Activated CD4-positive, CD25-positive, alpha-beta regulatory T cell (primary cell): ENCODE measurements around the gene BMERB1.
"Not testable (repeated sequence)": the region's sequence is repeated elsewhere in the genome, so short reads cannot be mapped to it uniquely, and the experiment has no call there.

Experiments
- DNase-seq, 4 experiments: peaks; one replicate each; lab custom pipeline; 2025; lab: John Stamatoyannopoulos, UW

Gene BMERB1

DNA sequence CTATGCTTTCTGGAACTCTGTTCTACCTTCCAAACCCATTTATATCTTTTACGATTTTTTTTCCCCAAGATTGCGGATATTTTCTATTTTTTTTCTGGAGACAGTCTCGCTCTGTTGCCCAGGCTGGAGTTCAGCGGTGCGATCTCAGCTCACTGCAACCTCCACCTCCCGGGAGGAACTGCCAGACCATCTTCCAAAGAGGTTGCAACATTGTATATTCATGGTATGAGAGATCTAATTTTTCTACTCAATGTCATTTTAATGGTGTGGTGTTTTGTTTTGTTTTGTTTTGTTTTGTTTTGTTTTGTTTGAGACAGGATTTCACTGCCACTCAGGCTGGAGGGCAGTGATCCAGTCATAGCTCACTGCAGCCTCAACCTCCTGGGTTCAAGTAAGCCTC lies 8.5 kb upstream of the BMERB1 start:
- DNase-seq, result no peak

DNA sequence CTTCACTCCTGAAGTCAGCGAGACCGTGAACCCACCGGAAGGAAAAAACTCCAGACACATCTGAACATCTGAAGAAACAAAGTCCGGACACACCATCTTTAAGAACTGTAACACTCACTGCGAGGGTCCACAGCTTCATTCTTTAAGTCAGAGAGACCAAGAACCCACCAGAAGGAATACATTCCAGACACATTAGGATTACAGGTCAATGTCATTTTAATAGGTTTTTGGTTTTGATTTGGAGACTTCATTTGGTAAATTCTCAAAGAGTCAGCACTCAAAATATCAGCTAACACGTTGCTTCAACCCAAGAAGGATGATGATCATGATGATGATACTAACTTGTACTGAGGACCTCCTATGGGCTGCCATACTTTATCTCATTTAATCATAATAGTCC lies 7.6 kb upstream of the BMERB1 start:
- no peak for DNase-seq

DNA sequence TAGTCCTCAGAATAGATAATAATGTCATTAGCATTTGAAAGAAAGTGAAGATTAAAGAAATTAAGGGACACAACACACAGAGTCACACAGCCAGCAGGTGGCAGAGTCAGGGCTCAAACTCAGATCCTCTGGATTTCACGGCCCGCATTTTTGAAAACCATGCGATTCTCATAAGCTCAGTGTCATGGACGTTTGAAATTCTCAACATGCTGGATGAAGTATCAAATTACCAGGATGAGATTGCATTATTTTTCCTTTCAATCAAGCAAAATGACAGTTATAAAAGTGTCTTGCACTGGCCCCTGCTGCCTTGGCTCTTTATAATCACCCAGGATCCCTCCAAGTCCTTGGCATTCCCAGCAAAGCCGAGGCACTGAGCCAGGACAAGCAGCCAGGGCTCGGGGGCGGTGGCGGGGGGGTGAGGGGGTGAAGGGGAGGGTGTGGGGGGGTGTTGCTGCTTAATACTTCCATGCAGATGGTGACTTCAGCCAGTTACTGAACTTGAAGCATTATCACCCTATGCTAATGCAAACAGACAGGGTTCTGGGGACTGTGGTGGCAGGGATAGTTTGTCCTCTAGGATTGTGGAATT lies 6.6 kb upstream of the BMERB1 start:
- DNase-seq, result peak; percentile 9 to 32 (median 14)

DNA sequence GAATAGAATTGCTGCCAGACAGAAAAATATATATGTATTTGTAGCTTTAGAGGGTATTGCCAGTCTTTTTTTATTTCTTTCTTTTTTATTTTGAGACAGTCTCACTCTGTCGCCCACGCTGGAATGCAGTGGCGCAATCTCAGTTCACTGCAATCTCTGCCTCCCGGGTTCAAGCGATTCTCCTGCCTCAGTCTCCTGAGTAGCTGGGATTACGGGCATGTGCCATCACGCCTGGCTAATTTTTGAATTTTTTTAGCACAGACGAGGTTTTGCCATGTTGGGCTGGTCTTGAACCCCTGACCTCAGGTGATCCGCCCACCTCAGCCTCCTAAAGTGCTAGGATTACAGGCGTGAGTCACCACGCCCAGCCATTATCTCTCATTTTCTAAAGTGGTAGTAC lies 3.5 kb upstream of the BMERB1 start:
- DNase-seq, result not testable (repeated sequence)

DNA sequence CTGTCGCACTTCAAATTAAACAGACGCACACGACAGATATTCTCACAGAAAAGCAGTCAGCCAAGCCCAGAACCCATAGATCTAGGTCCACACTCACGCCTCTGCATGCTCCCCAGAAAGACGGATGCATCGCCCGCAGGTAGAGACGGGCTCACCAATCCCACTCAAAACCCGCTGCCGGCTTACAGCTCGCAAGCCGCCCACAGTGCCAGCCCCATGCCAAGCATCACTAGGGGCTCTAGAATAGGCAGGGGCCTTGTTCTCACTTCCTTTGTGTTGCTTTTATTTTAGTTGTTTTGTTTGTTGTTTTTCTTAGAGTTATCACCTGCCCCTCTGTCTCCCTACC lies 336 bp upstream of the BMERB1 start:
- peak in 1 of 4 experiments; percentile 8 for DNase-seq

DNA sequence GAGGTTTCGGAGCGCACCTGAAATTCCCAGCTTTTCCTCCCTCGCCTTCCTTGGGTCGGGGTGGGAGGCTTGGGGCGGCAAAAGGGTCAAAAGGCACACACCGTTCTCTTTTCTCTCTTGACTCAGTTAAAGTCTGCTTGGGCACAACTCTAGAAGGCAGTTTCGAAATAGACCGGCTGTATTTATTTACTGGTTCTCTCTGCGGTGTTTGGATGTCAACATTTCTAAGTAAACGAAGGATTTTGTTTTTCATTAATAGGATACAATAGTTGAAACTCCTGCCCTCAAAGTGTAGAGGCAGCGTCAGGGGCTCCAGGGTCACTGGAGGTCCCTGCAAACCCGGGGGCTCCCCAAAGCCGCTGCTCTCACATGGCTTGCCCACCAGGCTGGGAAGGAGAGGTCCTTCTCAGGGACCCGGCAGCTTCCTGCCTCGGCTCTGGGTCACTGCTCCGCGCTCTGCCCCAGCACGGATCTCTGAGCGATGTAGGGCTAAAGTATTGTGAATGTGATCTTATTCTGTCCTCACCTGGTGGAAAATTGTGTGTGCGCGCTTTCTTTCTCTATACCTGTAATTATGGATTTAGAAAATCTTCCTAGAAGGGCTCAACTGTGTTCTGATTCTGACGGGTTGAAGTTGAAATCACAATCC lies 952 bp downstream of the BMERB1 start:
- no peak for DNase-seq

DNA sequence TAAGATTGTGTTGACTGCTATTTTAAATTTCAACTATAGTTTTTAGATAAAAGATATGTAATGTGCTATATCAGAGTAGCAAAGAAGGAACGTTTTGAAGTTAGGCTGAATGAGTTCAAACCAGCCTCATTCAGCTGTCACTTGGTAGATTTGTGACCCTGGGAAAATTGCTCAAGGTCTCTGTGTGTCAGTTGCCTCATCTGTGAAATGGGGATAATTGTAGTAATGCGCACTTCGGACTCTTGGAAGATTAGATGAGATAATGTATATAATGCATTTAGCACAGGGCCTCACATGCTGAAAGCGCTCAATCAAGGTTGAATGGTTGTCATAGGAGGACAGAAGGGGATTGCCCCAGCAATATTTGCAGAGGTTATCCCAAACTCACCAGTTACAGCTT lies 4.7 kb downstream of the BMERB1 start:
- DNase-seq, result no peak

DNA sequence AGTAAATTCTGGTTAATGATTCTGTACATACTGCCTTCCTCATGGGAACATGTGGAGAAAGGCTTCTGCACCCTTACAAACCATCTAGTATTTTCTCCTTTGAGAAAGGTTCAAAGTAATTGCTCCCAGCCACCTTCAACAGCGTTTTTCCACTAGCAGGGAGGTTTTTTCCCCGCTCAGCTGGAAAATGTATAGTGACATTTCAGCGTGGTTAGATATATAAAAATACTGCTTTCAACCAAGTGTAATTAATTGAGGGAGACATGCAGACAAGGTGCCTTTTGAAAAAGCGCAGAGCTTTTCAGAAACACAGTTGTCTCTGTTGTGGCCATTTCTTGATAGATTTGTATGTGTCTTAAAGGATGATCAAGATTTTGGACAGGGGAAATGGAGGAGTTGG lies 5.1 kb downstream of the BMERB1 start:
- DNase-seq, result no peak

DNA sequence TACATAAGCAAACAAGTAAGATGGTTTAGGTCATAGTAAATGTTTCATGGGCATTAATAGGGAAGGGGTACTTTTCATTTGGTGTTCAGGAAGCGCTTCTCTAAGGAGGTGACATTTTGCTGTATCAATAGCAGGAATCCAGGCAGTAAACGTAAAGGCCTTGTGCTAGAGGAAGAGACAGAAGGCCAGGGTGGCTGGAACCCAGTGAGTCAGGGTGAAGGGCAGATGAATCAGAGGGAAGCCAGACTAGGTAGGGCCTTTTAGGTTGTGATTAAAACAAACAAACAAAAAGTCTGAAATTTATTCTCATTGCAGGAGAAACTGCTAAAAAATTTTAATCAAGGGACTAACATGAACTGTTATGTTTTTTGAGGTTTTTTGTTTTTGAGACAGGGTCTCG lies 6.5 kb downstream of the BMERB1 start:
- no peak for DNase-seq

DNA sequence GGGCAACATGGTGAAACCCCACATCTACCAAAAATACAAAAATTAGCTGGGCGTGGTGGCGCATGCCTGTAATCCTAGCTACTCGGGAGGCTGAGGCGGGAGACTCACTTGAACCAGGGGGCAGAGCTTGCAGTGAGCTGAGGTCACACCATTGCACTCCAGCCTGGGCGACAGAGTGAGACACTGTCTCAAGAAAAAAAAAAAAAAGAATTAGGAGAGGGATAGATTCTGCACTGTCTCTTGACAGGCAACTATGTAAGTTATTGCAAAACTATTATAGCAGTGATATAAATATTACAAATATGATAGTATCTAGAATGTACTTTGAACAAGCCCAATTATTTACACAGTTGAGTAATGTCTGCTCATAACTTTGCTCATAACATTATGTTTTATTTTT lies 7.8 kb downstream of the BMERB1 start:
- DNase-seq, result not testable (repeated sequence)

DNA sequence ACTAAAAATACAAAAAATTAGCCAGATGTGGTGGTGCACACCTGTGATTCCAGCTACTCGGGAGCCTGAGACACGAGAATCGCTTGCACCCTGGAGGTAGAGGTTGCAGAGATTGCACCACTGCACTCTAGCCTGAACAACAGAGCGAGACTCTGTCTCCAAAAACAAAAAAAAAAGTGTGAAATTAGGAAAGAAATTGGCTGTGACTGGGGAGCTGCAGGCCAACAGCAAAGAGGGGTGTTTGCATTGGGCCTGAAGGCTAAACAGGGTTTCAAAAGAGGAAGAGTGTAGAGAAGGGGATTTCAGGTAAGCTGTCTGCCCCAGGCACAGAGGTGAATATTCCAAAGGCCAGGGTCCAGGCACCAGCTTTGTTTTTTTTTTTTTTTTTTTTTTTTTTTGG lies 9.4 kb downstream of the BMERB1 start:
- no peak for DNase-seq

DNA sequence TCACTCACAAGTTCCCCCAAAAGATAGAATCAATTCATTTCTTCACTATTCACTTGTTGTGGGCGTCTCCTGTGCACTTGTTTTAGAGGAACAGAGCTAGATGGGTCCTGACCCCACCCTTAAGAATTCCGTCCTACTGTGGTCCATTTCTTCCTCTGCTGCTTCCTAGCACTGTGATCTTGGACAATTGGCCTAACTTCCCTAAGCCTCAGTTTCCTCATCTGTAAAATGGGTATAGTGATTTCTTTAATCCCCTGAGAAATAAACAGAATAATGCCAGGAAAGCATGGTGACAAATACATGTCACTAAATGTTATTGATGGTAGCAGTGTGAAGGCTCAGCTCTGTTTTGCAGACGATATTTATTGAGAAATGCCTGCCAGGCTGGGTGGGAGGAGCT lies 9.9 kb downstream of the BMERB1 start:
- DNase-seq, result no peak

DNA sequence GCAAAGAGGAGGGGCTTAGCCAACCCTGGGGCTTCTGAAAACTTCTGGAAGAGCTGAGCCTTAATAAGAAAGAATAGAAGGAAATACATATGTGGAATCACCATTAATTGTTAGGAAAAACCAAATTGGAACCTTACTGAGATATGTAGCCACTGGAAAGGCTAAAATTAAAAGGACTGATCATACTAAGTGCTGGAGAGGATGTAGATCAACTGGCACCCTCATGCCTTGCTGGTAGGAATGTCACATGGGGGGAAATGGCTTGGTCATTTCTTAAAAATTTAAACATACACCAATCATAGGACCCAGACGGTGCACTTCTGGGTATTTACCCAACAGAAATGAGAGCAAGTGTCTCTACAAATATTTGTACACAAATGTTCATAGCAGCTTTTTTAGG lies 11.1 kb downstream of the BMERB1 start:
- DNase-seq, result no peak

DNA sequence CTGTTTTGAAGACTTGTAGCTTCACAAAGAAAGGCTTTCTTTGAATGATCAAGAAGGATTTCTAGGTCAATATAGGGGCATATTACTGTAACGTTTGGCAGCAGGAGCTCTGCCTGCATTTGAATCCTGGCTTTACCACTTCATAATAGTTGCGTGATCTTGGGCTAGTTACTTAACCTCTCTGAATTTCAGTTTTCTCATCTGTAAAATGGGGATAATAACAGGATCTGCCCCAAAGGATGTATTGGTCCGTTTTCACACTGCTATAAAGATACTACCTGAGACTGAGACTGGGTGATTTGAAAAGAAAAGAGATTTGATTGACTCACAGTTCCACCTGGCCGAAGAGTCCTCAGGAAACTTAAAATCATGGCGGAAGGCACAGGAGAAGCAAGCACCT lies 12.5 kb downstream of the BMERB1 start:
- no peak for DNase-seq

DNA sequence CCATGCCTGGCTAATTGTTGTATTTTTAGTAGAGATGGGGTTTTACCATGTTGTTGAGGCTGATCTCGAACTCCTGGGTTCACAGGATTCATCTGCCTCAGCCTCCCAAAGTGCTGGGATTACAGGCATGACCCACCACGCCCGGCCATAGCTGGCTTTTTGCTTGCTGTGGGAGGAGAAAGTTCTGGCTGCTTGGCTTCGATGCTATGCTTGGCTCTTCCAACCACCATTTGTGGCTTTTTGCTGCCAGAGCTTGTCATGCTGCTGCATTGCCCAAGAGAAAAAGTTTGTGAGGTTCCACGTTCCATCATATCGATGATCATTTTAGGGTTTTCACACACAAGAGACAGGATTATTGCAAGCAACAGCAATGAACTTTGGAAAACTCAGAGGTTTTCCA lies 16.2 kb downstream of the BMERB1 start:
- no peak for DNase-seq

DNA sequence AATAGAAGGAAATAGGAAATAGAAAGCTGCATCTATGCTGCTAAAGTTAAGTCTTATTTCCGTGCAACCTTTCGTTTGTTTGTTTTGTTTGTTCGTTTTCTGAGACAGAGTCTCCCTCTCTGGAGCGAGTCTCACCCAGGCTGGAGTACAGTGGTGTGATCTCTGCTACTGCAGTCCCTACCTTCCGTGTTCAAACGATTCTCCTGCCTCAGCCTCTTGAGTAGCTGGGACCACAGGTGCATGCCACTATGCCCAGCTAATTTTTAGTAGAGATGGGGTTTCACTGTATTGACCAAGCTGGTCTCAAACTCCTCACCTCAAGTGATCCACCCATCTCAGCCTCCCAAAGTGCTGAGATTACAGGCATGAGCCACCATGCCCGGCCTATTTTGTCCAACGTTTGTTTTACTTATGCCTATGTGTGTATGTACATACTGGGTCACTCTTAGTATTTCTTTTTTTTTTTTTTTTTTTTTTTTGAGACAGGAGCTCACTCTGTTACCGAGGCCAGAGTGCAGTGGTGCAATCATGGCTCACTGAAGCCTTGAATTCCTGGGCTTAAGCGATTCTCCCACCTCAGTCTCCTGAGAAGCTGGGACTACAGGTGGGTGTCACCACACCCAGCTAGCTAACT lies 16.8 kb downstream of the BMERB1 start:
- no peak for DNase-seq

DNA sequence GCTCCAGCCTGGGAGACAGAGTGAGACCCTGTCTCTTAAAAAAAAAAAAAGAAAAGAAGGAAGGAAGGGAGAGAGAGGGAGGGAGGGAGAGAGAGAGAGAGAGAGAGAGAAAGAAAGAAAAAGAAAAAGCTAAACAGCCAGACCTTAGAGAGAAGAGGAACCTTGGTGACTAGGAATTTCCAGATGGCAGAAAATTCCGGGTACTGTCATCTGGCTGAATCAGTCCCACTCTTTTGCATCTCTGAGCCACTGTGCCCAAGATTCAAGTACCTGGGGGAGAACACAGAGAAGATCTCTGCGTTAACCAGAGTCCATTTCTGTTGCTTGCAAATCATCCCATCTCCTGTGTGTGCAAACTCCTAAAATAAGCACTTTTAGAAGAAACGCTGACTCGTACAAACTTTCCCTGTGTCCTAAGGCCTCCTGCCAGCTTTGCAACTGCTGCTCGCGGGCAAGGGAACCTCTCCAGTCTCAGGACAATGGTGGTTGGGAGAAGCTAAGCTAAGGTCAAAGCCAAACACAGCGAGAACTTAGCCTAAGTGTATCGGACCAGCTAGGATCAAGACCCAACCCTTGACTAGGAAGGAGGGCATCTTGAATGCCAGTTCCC lies 18.0 kb downstream of the BMERB1 start:
- no peak for DNase-seq

DNA sequence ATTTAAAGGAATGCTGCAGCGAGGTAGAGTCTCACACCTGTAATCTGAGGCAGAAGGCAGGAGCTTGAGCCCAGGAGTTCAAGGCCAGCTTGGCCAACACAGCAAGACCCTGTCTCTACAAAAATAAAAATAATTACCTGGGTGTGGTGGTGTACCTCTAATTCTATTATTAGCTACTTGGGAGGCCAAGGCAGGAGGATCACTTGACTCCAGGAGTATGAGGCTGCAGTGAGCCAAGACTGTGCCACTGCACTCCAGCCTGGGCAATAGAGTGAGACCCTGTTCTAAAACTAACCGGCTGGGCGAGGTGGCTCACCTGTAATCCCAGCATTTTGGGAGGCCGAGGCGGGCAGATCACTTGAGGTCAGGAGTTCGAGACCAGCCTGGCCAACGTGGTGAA lies 18.9 kb downstream of the BMERB1 start:
- DNase-seq, result not testable (repeated sequence)

DNA sequence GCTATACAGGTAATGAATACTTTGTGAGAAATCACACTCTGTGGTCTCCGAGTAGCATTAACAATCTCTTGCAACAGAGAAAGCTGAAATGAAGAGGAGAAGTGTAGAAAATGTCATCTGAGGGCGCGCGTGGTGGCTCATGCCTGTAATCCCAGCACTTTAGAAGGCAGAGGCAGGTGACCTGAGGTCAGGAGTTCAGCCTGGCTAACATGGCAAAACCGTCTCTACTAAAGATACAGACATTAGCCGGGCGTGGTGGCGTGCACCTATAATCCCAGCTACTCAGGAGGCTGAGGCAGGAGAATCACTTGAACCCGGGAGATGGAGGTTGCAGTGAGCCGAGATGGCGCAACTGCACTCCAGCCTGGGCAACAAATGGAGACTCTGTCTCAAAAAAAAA lies 20.5 kb downstream of the BMERB1 start:
- not testable (repeated sequence) for DNase-seq

DNA sequence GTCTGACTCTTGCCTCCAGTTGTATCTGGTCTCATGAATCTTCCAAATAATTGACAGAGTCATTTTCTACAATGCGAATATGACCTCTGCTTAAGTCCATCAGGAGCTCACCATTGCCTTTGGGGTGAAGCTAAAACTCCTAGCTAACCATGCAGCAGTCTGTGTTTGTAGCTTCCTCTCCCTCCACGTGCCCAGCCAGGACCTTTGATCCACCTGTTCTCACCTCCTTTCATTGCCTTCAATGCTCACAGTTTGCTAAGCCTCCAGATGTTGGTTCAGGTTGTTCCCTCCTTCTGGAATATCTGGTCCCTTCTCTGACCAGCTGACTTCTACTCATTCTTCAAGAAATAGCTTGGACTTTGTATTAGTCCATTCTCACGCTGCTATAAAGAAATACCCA lies 23.0 kb downstream of the BMERB1 start:
- no peak for DNase-seq

DNA sequence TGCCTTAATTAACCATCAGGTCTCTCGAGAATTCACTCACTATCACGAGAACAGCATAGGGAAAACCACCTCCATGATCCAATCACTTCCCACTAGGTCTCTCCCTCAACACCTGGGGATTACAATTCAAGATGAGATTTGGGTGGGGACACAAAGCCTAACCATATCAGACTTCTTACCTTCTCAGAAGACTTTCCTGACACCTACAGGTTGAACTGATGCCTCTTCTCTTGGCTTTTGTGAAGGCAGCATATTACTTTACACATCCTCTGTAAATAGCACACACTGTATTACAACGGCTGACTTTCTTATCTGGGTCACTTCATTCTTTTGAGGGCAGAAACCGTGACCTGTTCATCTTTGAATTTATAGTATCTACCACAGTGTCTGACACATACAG lies 23.6 kb downstream of the BMERB1 start:
- DNase-seq, result no peak

DNA sequence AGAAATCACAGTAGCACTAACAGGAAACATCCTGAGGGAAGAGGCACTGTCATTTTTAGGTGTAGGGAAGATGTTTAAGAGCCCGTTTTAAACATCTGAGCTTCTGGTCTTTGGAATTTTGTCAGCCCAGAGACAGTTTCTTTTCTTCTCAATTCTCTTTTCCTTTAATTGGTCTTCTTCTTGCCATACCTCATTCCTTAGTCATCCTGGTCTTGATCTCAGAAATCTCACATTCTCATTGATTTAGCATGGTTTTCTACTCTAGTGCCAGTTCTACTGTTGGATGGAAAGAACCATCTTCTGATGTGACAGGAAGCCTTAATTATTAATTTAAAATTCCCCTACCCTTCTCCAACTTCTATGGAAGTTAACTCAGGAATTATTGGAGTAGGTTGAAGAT lies 25.4 kb downstream of the BMERB1 start:
- DNase-seq, result no peak

DNA sequence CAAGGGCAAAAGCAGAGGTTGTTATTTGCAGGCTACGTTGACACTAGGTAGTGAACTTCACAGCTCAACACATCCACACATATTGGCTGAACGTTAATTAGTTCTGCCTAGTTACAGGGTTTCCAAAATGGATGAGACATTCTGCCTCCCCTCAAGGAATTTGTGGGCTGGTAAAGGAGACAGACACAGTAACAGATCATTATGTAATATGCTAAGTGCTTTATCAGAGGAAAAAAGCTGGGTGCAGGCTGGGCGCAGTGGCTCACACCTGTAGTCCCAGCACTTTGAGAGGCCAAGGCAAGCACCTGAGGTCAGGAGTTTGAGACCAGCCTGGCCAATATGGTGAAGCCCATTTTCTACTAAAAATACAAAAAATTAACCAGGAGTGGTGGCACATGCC lies 26.2 kb downstream of the BMERB1 start:
- DNase-seq, result no peak

DNA sequence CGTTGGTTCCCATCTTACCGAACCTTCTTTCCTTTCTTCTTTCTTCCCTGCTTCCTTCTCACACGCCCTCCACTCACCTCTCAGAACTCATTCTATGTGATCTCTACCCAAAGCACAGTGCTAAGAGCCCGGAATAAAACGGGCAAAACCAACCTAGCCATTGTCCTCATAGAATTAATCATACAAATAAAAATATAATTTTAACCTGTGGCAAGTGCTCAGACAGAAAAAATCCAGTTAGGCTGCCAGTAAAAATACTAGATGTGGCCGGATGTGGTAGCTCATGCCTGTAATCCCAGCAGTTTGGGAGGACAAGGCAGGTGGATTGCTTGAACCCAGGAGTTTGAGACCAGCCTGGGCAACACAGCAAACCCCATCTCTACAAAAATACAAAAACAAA lies 27.0 kb downstream of the BMERB1 start:
- DNase-seq, result no peak
